Globus pallidus (tissue), 1 donor: ENCODE data around the gene VPS35L.

Experiments used
- DNase-seq: peaks from one replicate; pipeline ENCODE4 v3.0.0-alpha.2; 2015; ENCODE audit warnings: low spot score

Gene VPS35L

DNA sequence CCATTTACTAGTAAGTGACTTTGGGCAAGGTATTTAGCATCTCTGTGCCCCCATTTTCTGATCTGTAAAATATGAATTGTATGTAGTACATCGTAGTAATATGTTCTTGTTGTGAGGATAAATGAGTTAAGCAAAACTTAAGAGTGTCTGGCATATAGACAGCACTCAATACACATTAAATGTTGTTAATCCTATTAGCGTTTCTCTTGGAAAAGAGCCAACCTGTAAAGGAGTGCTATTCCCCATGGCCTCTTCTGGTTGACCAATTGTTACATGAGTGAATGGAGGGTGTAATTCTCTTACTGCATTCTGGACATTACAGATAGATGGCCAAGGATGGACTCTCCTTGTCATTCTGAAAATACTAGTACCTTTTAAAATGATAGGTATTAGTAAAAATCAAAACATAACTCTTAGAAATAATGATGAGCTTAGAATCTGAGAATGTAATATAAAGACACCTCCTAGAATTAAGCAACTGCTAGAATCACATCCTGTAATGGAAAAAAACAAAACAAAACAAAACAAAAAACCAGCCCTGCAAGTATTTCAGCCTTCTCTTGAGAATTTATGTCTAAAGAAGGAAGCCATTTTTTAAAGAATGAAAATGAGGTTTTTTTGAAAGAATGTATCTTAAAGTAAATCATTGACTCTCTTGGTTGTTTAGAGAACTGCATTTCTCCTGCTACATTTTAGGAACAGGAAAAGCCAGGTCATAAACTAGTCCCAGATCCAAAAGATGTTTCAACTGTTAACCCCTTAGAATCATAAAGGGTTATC, 193.1 kb downstream of the VPS35L start:
- no peak for DNase-seq

DNA sequence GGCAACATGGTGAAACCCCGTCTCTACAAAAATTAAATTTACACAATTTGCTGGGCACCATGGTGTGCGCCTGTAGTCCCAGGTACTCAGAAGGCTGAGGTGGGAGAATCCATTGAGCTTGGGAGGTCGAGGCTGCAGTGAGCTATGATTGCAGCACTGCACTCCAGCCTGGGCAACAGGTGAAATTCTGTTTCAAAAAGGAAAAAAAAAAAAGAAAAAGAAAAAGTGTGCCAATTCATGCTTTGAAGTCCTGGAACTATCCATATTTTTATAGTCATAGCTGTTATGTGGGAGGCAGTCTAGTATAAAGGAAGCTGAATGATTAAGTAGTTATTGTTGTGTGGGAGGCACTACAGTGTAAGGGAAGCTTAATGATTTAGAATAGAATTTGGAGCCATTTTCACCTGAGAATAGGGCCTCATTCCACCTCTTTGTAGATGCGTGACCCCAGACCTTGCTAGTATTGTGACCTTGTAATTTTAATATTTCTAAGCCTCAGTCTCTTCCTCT, 194.1 kb downstream of the VPS35L start:
- DNase-seq = no peak
